Measurements from ENCODE around the gene BRS3. TPM values are rescaled to one million over a fixed set of nuclear protein-coding genes. Genes with fewer than 3 reads are reported as not detected.

BRS3 gene
- total RNA-seq, 2 donors from 2014 or later, result not detected

GRCh38 chrX:136480383-136480782, 7.4 kb upstream of the BRS3 start:
- Mint-ChIP-seq H3K4me1 (peaks cover 2% of the 10 kb centered on the region), H3K36me3 (ENCODE audit: low read depth) (no peaks in the 10 kb centered on the region), H3K27me3 (ENCODE audit: insufficient read depth) (peaks cover 7% of the 10 kb centered on the region), H3K27ac (no peak overlapping the region), H3K4me3 (no peak overlapping the region), H3K9me3 (peaks cover 57% of the 10 kb centered on the region)
- no peak overlapping the region for H3K27ac ChIP-seq (ENCODE audit: low read depth, low read length)
- no peak overlapping the region for H3K9ac ChIP-seq (ENCODE audit: extremely low read depth, low read length, poor library complexity, severe bottlenecking)
- no peak for TF ChIP-seq CTCF (conservative IDR thresholded peaks at IDR 0.05)
- no peaks in the 10 kb centered on the region for H3K4me1 ChIP-seq (ENCODE audit: control insufficient read depth, insufficient read depth, low read length)
- no peaks in the 10 kb centered on the region for H3K9me3 ChIP-seq (ENCODE audit: control insufficient read depth, low read length)
- DNase-seq, result no peak
- H3K36me3 ChIP-seq (ENCODE audit: control insufficient read depth, insufficient read depth, low read length), result no peaks in the 10 kb centered on the region
- 81 to 100% methylated on average over 1 to 4 of the region's 4 CpGs for WGBS, 2 experiments (ENCODE audit: insufficient coverage in 1 of 2, insufficient read length in 1 of 2)
- H3K27me3 ChIP-seq (ENCODE audit: control insufficient read depth, insufficient read depth, low read length, poor library complexity, severe bottlenecking), result no peaks in the 10 kb centered on the region
- H3K4me3 ChIP-seq (ENCODE audit: low read length), result no peak overlapping the region

- peaks cover 25% of the 10 kb centered on the region for H3K27me3 Mint-ChIP-seq (ENCODE audit: insufficient read depth)
- no peak for DNase-seq
- no peaks in the 10 kb centered on the region for H3K36me3 Mint-ChIP-seq (ENCODE audit: low read depth)
- H3K9me3 Mint-ChIP-seq, result peaks cover 47% of the 10 kb centered on the region
- WGBS, 2 experiments (ENCODE audit: insufficient coverage in 1 of 2, insufficient read length in 1 of 2), result 33 to 66% methylated on average over 1 to 5 of the region's 5 CpGs
- Histone ChIP-seq H3K4me1 (ENCODE audit: control insufficient read depth, insufficient read depth, low read length) (no peaks in the 10 kb centered on the region), H3K9me3 (ENCODE audit: control insufficient read depth, low read length) (no peaks in the 10 kb centered on the region), H3K4me3 (ENCODE audit: low read length) (no peak overlapping the region), H3K9ac (ENCODE audit: extremely low read depth, low read length, poor library complexity, severe bottlenecking) (no peak overlapping the region), H3K27me3 (ENCODE audit: control insufficient read depth, insufficient read depth, low read length, poor library complexity, severe bottlenecking) (peaks cover 9% of the 10 kb centered on the region), H3K27ac (ENCODE audit: low read depth, low read length) (no peak overlapping the region), H3K36me3 (ENCODE audit: control insufficient read depth, insufficient read depth, low read length) (no peaks in the 10 kb centered on the region)
- H3K4me1 Mint-ChIP-seq, result peaks cover 5% of the 10 kb centered on the region
- H3K27ac Mint-ChIP-seq, result no peak overlapping the region
- TF ChIP-seq CTCF (conservative IDR thresholded peaks at IDR 0.05), result no peak
- no peak overlapping the region for H3K4me3 Mint-ChIP-seq
Observed at GRCh38 chrX:136488706-136489105, 959 bp downstream of the BRS3 start.

GRCh38 chrX:136491832-136492231, 4.1 kb downstream of the BRS3 start:
- no peaks in the 10 kb centered on the region for H3K36me3 Mint-ChIP-seq (ENCODE audit: low read depth)
- H3K9ac ChIP-seq (ENCODE audit: extremely low read depth, low read length, poor library complexity, severe bottlenecking), result no peak overlapping the region
- peaks cover 9% of the 10 kb centered on the region for H3K27me3 ChIP-seq (ENCODE audit: control insufficient read depth, insufficient read depth, low read length, poor library complexity, severe bottlenecking)
- H3K36me3 ChIP-seq (ENCODE audit: control insufficient read depth, insufficient read depth, low read length), result no peaks in the 10 kb centered on the region
- peaks cover 16% of the 10 kb centered on the region for H3K27me3 Mint-ChIP-seq (ENCODE audit: insufficient read depth)
- no peaks in the 10 kb centered on the region for H3K4me1 ChIP-seq (ENCODE audit: control insufficient read depth, insufficient read depth, low read length)
- no peak overlapping the region for H3K4me3 ChIP-seq (ENCODE audit: low read length)
- peak; percentile 49 for DNase-seq
- 65% methylated on average over 5 of the region's 6 CpGs; no CpG with 5 or more reads in 1 of the 2 experiments for WGBS, 2 experiments (ENCODE audit: insufficient coverage in 1 of 2, insufficient read length in 1 of 2)
- H3K27ac ChIP-seq (ENCODE audit: low read depth, low read length), result no peak overlapping the region
- H3K9me3 Mint-ChIP-seq, result peaks cover 46% of the 10 kb centered on the region
- peaks cover 4% of the 10 kb centered on the region for H3K4me1 Mint-ChIP-seq
- TF ChIP-seq CTCF (conservative IDR thresholded peaks at IDR 0.05), result peak; percentile 60
- no peaks in the 10 kb centered on the region for H3K9me3 ChIP-seq (ENCODE audit: control insufficient read depth, low read length)
- H3K27ac Mint-ChIP-seq, result no peak overlapping the region
- no peak overlapping the region for H3K4me3 Mint-ChIP-seq
